Measurements from ENCODE around the gene EVI5. TPM values are rescaled to one million over a fixed set of nuclear protein-coding genes. Genes with fewer than 3 reads are reported as not detected.

Gene EVI5
- polyA plus RNA-seq, 12 donors: 9.9 to 19.5 (median 15.0) TPM; not detected in 1

DNA sequence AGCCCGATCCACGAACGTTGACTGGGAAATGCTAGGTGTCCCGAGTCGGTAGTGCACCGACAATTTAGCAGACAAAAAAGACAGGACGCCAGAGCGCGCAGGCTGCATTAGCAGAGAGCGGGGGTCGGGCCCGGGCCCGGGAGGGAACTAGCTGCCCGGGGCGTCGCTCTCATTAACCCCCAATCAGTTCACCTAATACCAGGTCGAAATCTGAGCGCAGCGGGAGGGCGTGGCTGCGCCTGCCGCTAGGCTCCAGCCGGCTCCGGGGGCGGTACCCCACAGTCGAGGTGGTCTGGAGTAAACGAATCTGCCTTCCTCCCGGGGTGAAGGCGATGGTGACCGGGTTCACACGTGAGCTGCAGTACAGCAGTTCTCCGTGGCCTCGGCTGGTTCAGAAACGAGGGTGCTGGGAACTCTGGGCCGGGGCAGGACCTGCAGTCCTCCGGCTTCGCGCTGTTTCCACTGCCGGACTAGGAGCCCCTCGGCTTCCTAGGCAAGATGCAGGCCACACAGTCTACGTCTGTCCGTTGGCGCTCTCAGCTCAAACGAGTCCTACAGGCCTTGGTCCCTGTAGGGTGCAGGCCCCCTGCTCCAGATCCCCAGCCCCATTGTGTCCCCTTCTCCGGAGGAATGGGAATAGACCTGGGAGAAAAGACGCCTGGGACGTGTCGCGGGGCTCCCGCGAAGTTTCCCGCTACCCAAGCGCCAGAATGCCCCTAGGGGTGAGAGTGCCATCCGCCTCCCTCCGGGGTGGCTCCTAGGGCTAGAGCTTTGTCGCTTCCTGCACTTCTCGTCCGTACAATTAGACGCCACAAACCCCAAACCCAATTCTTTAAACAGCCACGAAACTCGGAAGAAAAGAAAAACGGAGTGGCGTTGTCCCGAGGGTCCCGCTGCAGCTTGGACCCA is 300.2 kb downstream of the EVI5 start:
- DNase-seq: no peak

DNA sequence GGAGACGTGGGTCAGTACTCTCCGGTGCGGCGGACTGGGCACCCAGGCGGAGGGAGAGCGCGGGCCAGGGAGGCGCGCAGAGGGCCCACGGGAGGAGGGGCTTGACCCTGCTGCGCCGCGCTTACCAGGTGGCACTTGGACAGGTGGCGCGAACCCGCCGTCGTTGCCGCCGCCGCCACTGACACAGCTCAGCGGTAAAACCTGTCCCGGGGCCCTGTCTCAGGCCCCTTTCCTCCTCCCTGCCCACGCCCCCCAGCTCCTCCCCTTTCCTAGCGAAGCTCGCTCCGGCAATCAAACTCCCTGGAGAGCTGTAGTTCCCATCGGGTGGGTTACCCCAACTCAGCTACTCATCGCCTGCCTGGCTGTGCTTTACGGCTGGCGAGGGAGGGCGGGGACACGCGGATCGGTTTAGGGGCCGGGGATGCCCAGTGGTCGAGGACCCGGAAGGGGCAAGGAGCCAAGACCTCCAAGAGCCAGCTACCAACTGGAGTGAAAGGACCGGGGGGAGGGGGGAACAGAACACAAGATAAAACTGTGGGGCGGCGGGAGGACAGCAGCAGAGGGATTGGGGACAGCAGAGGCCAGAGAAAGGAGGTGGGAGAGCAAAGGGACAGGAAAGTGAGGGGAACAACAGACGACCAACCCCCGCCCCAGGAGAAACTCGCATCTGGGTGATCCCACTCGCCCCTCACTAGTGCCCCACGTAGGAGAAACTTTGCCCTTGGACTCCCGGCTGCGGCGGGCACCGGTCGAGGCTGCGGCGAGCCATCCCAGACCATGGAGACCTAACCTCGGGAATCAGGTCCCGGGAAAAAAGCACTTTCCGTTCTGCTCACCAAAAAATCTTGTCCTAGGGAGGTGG is 301.1 kb downstream of the EVI5 start:
- DNase-seq: no peak

- no peak for DNase-seq
Observed at GRCh38 chr1:92482665-92483609, 302.0 kb downstream of the EVI5 start.

DNA sequence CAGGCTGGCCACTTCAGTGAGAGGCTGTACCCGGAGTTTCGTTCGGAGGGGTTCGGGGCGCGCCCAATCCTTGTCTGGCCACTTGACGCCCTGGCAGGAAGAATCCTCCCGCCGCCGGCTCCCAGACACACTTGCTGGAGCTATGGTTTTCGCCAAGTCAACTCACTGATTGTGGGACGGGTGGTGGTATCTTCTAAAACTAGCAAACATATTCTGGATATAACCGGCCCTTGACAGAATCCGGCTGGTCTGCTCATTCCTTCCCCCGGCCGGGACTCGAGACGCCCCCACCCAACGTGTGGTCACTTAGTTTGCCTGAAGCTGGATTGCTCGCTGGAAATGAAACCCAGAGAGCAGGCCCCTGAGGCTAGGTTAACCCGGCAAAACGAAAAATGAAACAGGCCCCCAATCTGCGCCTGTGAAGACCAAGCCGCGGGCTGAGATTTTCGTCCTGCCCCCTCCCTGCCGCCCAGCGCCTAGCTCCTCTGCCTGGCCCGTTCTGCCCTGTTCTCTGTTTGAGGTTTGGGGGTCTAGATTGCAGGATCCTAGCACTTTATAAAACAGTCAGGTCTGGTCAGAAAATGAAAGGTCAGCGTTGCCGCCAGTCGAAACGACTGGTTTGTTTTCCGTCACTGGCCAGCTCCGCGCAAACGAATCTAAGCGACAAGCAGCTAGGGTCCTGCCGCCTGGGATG is 302.8 kb downstream of the EVI5 start:
- no peak for DNase-seq

GRCh38 chr1:92481599-92481925 is 303.3 kb downstream of the EVI5 start:
- no peak for DNase-seq

DNA sequence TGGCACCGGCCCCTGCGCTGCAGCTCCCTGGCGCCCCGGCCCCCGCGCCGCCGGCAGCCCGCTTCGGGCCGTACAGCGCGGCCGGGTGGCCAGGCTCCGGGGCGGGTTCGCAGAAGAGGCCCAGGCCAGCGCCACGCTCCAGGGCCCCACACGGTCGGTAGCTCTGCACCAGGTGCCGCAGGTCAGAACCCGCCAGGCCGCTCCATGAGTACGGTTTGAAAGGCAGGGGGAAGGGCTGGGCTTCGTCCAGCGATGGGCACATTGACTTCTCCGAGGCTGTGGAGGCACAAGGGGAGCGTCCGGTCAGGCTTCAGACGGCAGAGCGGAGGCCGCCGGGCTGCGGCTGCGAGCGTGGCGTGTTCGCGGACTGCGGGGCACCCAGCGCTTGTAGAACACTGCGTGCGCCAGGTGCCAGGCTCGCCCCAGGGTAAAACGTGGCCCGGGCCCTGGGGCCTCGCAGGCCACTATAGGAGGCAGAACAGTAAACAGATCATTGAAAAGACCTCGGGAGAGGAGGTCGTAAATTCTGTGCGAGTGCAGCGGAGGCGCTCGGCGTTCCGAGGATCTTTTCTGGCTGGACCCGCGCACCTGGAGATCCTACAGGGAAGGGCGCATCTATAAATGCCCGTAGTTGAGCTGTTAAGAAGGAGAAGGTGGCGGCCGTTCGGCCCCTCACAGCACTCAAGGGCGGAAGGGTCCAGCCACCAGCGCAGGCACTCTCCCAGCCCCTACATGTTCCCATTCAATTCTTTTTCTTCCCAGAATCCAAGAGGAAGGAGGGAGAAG is 303.9 kb downstream of the EVI5 start:
- DNase-seq: no peak

- DNase-seq: no peak
Observed at GRCh38 chr1:92480200-92480812, 304.6 kb downstream of the EVI5 start.

- DNase-seq: no peak
Observed at GRCh38 chr1:92479587-92479986, 305.3 kb downstream of the EVI5 start.

DNA sequence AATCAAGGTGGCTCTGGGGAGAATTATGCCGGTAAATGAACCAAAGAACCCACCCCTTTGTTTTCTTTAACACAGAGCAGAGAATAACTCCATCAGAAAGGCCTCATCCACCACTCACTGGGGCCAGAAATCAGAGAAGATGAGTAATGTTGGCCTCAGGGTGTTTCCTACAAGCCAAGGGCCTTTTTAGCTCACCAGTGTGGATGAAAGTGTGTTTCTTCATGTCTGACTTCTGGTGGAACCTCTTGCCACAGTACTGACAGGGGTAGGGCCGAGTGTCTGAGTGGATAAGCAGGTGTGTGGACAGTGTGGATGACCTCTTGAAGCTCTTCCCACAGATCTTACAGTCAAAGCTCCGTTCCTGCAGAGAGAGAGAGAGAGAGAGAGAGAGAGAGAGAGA is 306.5 kb downstream of the EVI5 start:
- DNase-seq: no peak

- no peak for DNase-seq
Observed at GRCh38 chr1:92476071-92476631, 308.8 kb downstream of the EVI5 start.

GRCh38 chr1:92475029-92475428 is 309.9 kb downstream of the EVI5 start:
- DNase-seq: no peak

- DNase-seq: no peak
Observed at GRCh38 chr1:92473781-92474495, 311.0 kb downstream of the EVI5 start.

GRCh38 chr1:92470216-92470615 is 314.7 kb downstream of the EVI5 start:
- DNase-seq: no peak

DNA sequence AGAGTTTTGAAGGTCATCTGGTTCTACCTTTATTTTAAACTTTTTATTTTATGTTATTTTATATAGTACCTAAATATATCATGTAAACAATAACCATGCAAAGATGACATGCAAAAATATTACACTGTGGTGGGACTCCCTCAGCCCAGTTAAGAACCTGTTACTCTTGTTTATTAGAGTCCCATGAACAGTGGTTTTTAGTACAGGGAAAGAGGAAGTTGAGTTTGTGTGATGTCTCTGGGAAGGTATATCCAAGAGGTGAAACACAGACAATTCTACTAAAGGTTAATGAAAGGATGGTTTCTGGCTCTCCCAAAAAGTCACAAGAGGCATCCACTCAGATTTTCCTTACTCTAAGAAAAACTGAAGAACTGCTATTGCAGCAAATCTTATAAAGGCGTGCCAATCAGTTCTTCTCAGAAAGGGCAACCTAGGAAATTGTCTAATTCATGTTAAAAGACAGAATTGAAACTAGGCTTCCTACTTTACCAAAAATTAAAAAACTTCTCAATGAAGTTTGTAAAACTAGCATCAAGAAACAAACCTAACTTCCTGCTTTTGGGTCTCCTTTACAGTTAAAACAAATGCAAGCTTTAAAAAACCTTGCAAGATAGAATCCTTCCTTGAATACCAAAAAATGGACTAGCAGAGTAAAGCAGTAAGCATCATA is 318.1 kb downstream of the EVI5 start:
- no peak for DNase-seq

- DNase-seq: no peak
Observed at GRCh38 chr1:92465256-92465647, 319.7 kb downstream of the EVI5 start.

- DNase-seq: no peak
Observed at GRCh38 chr1:92464588-92465255, 320.2 kb downstream of the EVI5 start.

DNA sequence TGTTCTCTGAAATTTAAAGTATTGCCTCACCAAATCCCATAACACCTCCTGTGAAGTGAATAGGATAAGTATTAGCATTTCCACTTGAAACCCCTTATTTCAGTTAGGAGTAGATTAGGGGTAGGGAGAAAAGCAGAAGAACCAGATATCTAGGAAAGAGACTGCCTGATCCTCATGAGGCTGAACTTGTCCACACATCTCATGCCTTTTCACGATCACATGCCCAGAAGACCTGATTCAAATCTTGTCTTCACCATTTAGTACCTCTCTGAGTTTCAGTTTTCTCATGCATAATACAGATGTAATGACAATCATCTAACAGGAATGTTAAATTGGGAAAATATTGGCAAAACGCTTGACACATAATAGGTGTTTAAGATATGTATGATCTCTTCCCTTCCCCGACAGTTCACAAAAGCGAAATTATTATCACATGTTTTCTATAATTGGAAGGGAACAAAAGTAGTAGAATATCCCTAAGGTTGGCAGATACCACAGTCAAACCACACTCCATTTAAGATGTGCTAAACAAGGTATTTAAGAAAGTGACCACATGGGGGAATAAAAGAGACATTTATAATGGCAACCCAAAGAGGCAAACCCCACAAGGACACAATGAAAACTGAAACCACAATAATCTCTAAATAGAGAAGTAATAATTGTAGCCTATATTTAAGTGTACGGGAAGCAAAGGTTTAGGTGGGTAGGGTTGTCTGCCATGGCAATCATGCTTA is 323.4 kb downstream of the EVI5 start:
- DNase-seq: no peak
